Kidney epithelial cell (primary cell): ENCODE data around the gene IKZF3. TPM values are rescaled to one million over a fixed set of nuclear protein-coding genes. Genes with fewer than 3 reads are reported as not detected.
A peak's percentile ranks its signal among the peaks of the same experiment; 100 is the strongest.

Experiments used
- DNase-seq: peaks from one replicate; pipeline ENCODE4 v3.0.0-alpha.2; 2010; ENCODE audit warnings: low read depth
- H3K27me3 ChIP-seq: 2 replicates; pipeline ENCODE4 v1.6.0; 2011; ENCODE audit warnings: low read length; ENCODE audit not compliant: control insufficient read depth, insufficient read depth
- H3K36me3 ChIP-seq: 2 replicates; pipeline ENCODE4 v1.5.1; 2011; ENCODE audit warnings: low read length; ENCODE audit not compliant: control insufficient read depth, insufficient read depth
- H3K4me3 ChIP-seq: 2 replicates; pipeline ENCODE4 v1.5.1; 2011; ENCODE audit warnings: low read depth, mild to moderate bottlenecking, control low read depth, low read length
- CTCF ChIP-seq: IDR thresholded peaks from 2 replicates; pipeline ENCODE4 v1.5.1; 2011; ENCODE audit warnings: mild to moderate bottlenecking, moderate library complexity, low read length, control low read depth, inconsistent platforms; ENCODE audit not compliant: insufficient read depth, poor library complexity, severe bottlenecking
- total RNA-seq: library from RNA; depleted of rRNA; stranded (reverse); fragments of >200 nt; gene quantifications from 2 replicates; pipeline ENCODE4 v1.2.3, GENCODE V29; 2015

IKZF3 gene
- total RNA-seq, 1 donor from 2014 or later: 0.17 TPM

- no peak for TF ChIP-seq CTCF
- H3K27me3 ChIP-seq: no peaks in the 10 kb centered on the region
- peaks cover 5% of the 10 kb centered on the region for H3K36me3 ChIP-seq
- no peak for DNase-seq
- peak overlapping the region; percentile 85 for H3K4me3 ChIP-seq
Observed at GRCh38 chr17:39738983-39739884, 124.9 kb downstream of the IKZF3 start.

- peak overlapping the region; percentile 85 for H3K4me3 ChIP-seq
- no peak for DNase-seq
Observed at GRCh38 chr17:39738568-39738901, 125.6 kb downstream of the IKZF3 start.

DNA sequence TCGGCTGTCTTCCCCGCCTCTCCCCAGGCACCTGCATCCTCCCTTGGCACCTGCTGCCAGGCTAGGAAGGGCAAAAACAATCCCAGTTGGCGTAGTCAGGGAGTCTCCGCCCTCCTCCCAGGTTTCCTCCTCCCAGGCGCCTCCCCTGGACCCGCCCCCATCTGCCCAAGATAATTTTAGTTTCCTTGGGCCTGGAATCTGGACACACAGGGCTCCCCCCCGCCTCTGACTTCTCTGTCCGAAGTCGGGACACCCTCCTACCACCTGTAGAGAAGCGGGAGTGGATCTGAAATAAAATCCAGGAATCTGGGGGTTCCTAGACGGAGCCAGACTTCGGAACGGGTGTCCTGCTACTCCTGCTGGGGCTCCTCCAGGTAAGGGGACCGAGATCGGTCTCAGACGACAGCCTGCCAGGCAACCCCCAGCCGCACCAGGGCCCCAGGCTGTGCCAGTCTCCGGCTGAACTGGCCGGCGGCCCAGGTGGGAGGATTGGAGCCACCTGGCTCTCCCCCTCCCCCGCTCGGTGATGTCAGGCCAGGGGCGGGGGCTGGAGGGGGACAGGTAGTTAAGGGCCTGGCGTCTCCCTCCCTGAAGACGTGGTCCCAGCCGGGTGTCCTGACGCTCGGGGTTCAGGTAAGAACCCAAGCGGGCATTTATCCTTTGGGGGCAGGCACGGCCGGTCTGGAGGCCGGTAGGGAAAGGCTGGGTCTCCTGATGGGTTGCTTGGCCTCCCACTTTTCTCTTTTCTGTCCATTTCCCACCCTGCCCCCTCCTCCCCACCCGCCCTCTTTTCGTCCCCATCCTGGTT lies 126.1 kb downstream of the IKZF3 start, which contains the start of gene GRB7:
GRB7 (plus strand) TSS at position 179 of the 808 bp plus-strand sequence. CDS start 4,364 bp downstream, outside the sequence.
- no peak for TF ChIP-seq CTCF
- peaks cover 4% of the 10 kb centered on the region for H3K36me3 ChIP-seq
- no peak for DNase-seq
- no peaks in the 10 kb centered on the region for H3K27me3 ChIP-seq
- peak within 1 kb of the TSS; percentile 85 for H3K4me3 ChIP-seq

More at GRCh38 chr17:39738568-39738901, 125.6 kb downstream of the IKZF3 start:
- no peak for TF ChIP-seq CTCF
- H3K36me3 ChIP-seq: peaks cover 4% of the 10 kb centered on the region
- H3K27me3 ChIP-seq: no peaks in the 10 kb centered on the region

DNA sequence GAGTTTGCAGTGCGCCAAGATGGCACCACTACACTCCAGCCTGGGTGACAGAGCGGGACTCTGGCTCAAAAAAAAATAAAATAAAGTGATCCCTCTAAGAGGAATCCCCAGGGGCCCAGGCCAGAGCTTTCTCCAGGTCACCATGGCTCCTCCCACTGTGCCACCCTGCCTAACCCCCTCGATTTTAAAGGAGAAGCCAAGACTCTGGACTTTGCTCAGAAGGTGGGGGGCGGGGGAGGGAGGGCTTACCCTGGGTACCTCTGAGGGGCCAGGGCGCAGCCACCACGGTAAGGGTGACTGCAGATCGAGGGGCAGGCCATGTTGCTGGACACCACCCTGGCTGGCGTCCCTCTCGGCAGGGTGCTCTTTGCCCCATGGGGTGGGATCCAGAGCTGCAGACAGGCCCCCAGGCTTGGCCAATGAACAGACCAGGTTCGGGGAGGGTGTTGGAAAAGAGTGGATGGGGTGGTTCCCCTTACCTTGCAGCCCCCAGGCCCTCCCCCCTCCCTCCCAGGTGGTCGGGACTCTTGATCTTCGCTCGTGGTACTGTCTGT lies 126.8 kb downstream of the IKZF3 start:
- no peak for TF ChIP-seq CTCF
- H3K36me3 ChIP-seq: peaks cover 2% of the 10 kb centered on the region
- H3K27me3 ChIP-seq: no peaks in the 10 kb centered on the region
- no peak for DNase-seq
- peak overlapping the region; percentile 85 for H3K4me3 ChIP-seq

DNA sequence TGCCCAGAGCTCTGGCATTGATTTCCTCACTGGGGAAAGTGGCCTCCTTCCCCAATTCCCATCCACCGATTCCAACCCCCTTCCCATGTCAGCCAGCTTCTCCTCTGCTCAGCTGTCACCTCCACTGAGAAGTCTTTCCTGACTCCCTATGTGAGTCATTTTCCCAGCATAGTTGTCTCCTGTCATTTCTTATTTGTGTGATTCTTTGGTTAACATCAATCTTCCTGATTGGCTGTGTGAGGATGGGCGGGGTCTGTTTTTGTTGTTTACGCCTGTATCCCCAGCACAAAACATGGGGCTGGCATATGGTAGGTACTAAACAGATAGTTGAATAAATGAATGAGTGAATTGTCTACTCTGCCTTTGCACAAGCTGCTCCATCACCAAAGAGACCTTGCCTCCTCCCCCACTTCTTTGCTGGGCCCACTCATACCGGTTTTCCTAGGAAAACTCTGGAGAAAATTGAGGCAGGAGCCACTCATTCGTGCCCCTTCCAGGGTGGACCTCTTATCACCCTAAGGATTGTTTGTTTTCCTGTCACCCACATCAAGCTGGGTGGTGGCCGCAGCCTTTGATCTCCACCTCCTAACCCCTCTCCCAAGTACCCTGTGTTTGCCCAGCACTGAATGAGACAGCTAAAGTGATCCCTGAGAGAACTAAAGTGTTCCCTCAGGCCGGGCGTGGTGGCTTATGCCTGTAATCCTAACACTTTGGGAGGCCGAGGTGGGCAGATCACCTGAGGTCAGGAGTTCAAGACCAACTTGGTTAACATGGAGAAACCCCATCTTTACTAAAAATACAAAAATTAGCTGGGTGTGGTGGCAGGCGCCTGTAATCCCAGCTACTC lies 127.6 kb downstream of the IKZF3 start:
- TF ChIP-seq CTCF: no peak
- no peak for DNase-seq
- Histone ChIP-seq H3K27me3 (no peaks in the 10 kb centered on the region), H3K36me3 (no peaks in the 10 kb centered on the region), H3K4me3 (no peak overlapping the region)
